H1 (cell line): ENCODE data around the gene GIMD1. TPM values are rescaled to one million over a fixed set of nuclear protein-coding genes. Genes with fewer than 3 reads are reported as not detected.
"Not testable (repeated sequence)": the region's sequence is repeated elsewhere in the genome, so short reads cannot be mapped to it uniquely, and the experiment has no call there.

Source experiments
- CTCF ChIA-PET: fragments of 300-600 bp; sonication (Branson Sonifier 250); formaldehyde crosslinking; loops from one replicate; lab custom pipeline; 2021; ENCODE audit not compliant: partially characterized antibody; lab: Charles Lee
- POLR2A ChIA-PET: fragments of 300-600 bp; sonication (Branson Sonifier 250); formaldehyde crosslinking; loops from one replicate; lab custom pipeline; 2021; ENCODE audit warnings: inconsistent platforms; ENCODE audit not compliant: partially characterized antibody; lab: Charles Lee
- DNase-seq, 2 experiments: peaks; one replicate each; pipeline versions ENCODE4 v3.0.0 to v3.0.0-alpha.2; 2010 to 2022; ENCODE audit warnings: low spot score in 2 of 2, low read depth in 1 of 2, mixed read lengths in 1 of 2
- FAIRE-seq: peaks from 2 replicates; lab custom pipeline; 2011; peaks lifted over from hg19 to GRCh38; lab: Jason Lieb, UNC
- H2AFZ ChIP-seq: 2 replicates; pipeline ENCODE4 v1.8.1; 2012; ENCODE audit warnings: low read length, inconsistent platforms
- H2AK5ac ChIP-seq: 2 replicates; pipeline ENCODE4 v1.6.1; 2013; ENCODE audit warnings: low read depth, low read length
- H2BK120ac ChIP-seq: replicated peaks from 2 replicates; pipeline ENCODE3; 2013; ENCODE audit warnings: low read depth, low read length, inconsistent platforms
- H2BK12ac ChIP-seq: 2 replicates; pipeline ENCODE4 v1.6.1; 2013; ENCODE audit warnings: low read depth, low read length
- H2BK15ac ChIP-seq: 2 replicates; pipeline ENCODE4 v1.6.1; 2013; ENCODE audit warnings: low read length
- H2BK20ac ChIP-seq: 2 replicates; pipeline ENCODE4 v1.6.1; 2013; ENCODE audit warnings: low read length
- H2BK5ac ChIP-seq: 2 replicates; pipeline ENCODE4 v1.6.1; 2013; ENCODE audit warnings: low read depth, low read length
- H3K14ac ChIP-seq: 2 replicates; pipeline ENCODE4 v1.6.1; 2013; ENCODE audit warnings: inconsistent platforms; ENCODE audit not compliant: insufficient read length
- H3K18ac ChIP-seq: 2 replicates; pipeline ENCODE4 v1.6.1; 2013; ENCODE audit warnings: low read length; ENCODE audit errors: extremely low read depth
- H3K23ac ChIP-seq: 2 replicates; pipeline ENCODE4 v1.6.1; 2013; ENCODE audit warnings: inconsistent platforms; ENCODE audit not compliant: insufficient read length
- H3K23me2 ChIP-seq: 2 replicates; pipeline ENCODE4 v1.6.1; 2013; ENCODE audit warnings: low read depth, low read length
- H3K27ac ChIP-seq: 2 replicates; pipeline ENCODE4 v1.6.1; 2011; ENCODE audit warnings: low read depth, low read length, inconsistent platforms
- H3K27me3 ChIP-seq, 4 experiments: replicated peaks in 1 of 4; 1 replicate in 1 of 4; 2 replicates in 3 of 4; pipeline versions ENCODE4 v1.6.1 to v1.8.1; 2011 to 2013; ENCODE audit warnings: low read length in 3 of 4, mild to moderate bottlenecking in 3 of 4, inconsistent platforms in 2 of 4, mixed read lengths in 2 of 4, moderate library complexity in 1 of 4; ENCODE audit not compliant: control insufficient read depth in 3 of 4, insufficient read depth in 3 of 4; ENCODE audit errors: extremely low read depth in 1 of 4
- H3K36me3 ChIP-seq, 4 experiments: 2 replicates each; pipeline versions ENCODE4 v1.6.1 to v1.8.1; 2011 to 2013; ENCODE audit warnings: mild to moderate bottlenecking in 4 of 4, low read length in 3 of 4, moderate library complexity in 2 of 4, control low read depth in 1 of 4, inconsistent platforms in 1 of 4; ENCODE audit not compliant: insufficient read depth in 4 of 4, control insufficient read depth in 2 of 4
- H3K4ac ChIP-seq: replicated peaks from 2 replicates; pipeline ENCODE3; 2013; ENCODE audit warnings: low read length, low read depth, mixed read lengths, inconsistent platforms; ENCODE audit not compliant: insufficient read length
- H3K4me1 ChIP-seq, 4 experiments: replicated peaks in 1 of 4; 1 replicate in 1 of 4; 2 replicates in 3 of 4; pipeline versions ENCODE4 v1.6.1 to v1.8.1; 2011 to 2013; ENCODE audit warnings: low read length in 3 of 4, inconsistent platforms in 2 of 4, mixed read lengths in 1 of 4; ENCODE audit not compliant: insufficient read depth in 4 of 4, control insufficient read depth in 3 of 4
- H3K4me2 ChIP-seq, 2 experiments: 2 replicates each; pipeline versions ENCODE4 v1.6.1 to v1.8.1; 2011 to 2013; ENCODE audit warnings: low read depth in 2 of 2, low read length in 2 of 2, control low read depth in 1 of 2, inconsistent platforms in 1 of 2, mild to moderate bottlenecking in 1 of 2; ENCODE audit not compliant: insufficient read depth in 1 of 2
- H3K4me3 ChIP-seq, 4 experiments: fragments of 200-600, 300-600 bp in 1 of 4; sonication (generic), shearing (Covaris generic), sonication (Bioruptor Twin) in 1 of 4; 2 replicates each; pipeline versions ENCODE4 v1.5.1 to v1.8.1; 2011 to 2016; ENCODE audit warnings: low read length in 4 of 4, low read depth in 3 of 4, control low read depth in 2 of 4, inconsistent platforms in 2 of 4, mild to moderate bottlenecking in 2 of 4, mixed read lengths in 1 of 4, moderate library complexity in 1 of 4; ENCODE audit not compliant: insufficient read depth in 2 of 4; ENCODE audit errors: extremely low read depth in 1 of 4
- H3K56ac ChIP-seq: replicated peaks from 2 replicates; pipeline ENCODE3; 2013; ENCODE audit warnings: low read depth, mild to moderate bottlenecking, mixed read lengths, low read length, inconsistent platforms; ENCODE audit not compliant: insufficient read length
- H3K79me1 ChIP-seq: 2 replicates; pipeline ENCODE4 v1.6.1; 2013; ENCODE audit warnings: low read depth, low read length, control low read depth
- H3K79me2 ChIP-seq, 2 experiments: 2 replicates each; pipeline versions ENCODE4 v1.6.1 to v1.8.1; 2012 to 2013; ENCODE audit warnings: low read length in 2 of 2, mild to moderate bottlenecking in 2 of 2, inconsistent platforms in 1 of 2; ENCODE audit not compliant: insufficient read depth in 2 of 2, control insufficient read depth in 1 of 2
- H3K9ac ChIP-seq, 4 experiments: replicated peaks in 1 of 4; 1 replicate in 1 of 4; 2 replicates in 3 of 4; pipeline versions ENCODE4 v1.6.1 to v1.8.1; 2011 to 2013; ENCODE audit warnings: low read depth in 3 of 4, low read length in 3 of 4, control low read depth in 2 of 4, mild to moderate bottlenecking in 2 of 4, moderate library complexity in 2 of 4, inconsistent platforms in 1 of 4; ENCODE audit errors: extremely low read depth in 1 of 4
- H3K9me3 ChIP-seq, 2 experiments: 2 replicates each; pipeline versions ENCODE4 v1.6.1 to v1.8.1; 2012 to 2013; ENCODE audit warnings: mild to moderate bottlenecking in 2 of 2, moderate library complexity in 2 of 2, control low read depth in 1 of 2, inconsistent platforms in 1 of 2, low read depth in 1 of 2, low read length in 1 of 2, mixed read lengths in 1 of 2; ENCODE audit not compliant: insufficient read depth in 2 of 2
- H4K20me1 ChIP-seq, 2 experiments: replicated peaks in 1 of 2; 2 replicates each; pipeline versions ENCODE3 to v1.8.1; 2011 to 2013; ENCODE audit warnings: inconsistent platforms in 2 of 2, low read length in 2 of 2, mild to moderate bottlenecking in 1 of 2; ENCODE audit not compliant: insufficient read depth in 2 of 2, control insufficient read depth in 1 of 2
- H4K5ac ChIP-seq: 2 replicates; pipeline ENCODE4 v1.6.1; 2013; ENCODE audit warnings: low read length, low read depth, mixed read lengths, inconsistent platforms; ENCODE audit not compliant: insufficient read length
- H4K8ac ChIP-seq: 2 replicates; pipeline ENCODE4 v1.8.0; 2013; ENCODE audit warnings: mild to moderate bottlenecking, moderate library complexity, low read length, inconsistent platforms; ENCODE audit not compliant: insufficient read depth; ENCODE audit errors: extremely low read depth
- H4K91ac ChIP-seq: replicated peaks from 2 replicates; pipeline ENCODE3; 2013; ENCODE audit warnings: low read length, mixed read lengths, inconsistent platforms; ENCODE audit not compliant: insufficient read length
- POLR2A ChIP-seq, 2 experiments: IDR thresholded peaks; 1 replicate in 1 of 2; 2 replicates in 1 of 2; pipeline ENCODE4 v1.6.1; 2011; ENCODE audit warnings: low read depth in 2 of 2, low read length in 2 of 2, mild to moderate bottlenecking in 2 of 2; ENCODE audit errors: control extremely low read depth in 1 of 2
- SIRT6 ChIP-seq: IDR thresholded peaks from one replicate; pipeline ENCODE4 v1.7.1; 2012; ENCODE audit warnings: low read length, inconsistent platforms
- ZNF274 ChIP-seq: IDR thresholded peaks from 2 replicates; pipeline ENCODE4 v1.7.0; 2012; ENCODE audit warnings: low read length, borderline replicate concordance; ENCODE audit errors: extremely low read depth
- WGBS, 2 experiments: shearing (Covaris generic) in 1 of 2; methylation state at CpG; one replicate each; pipeline versions ENCODE4 v1.1.6 to v1.1.7; 2013 to 2015; ENCODE audit warnings: low lambda C conversion rate in 2 of 2, mixed read lengths in 2 of 2, inconsistent platforms in 1 of 2, low coverage in 1 of 2, missing lambda C conversion rate in 1 of 2; ENCODE audit not compliant: insufficient replicate concordance in 2 of 2, insufficient coverage in 1 of 2, insufficient read length in 1 of 2; ENCODE audit errors: extremely low coverage in 1 of 2, missing lambda C conversion rate in 1 of 2; 5-methylcytosine and 5-hydroxymethylcytosine counted together
- polyA plus RNA-seq, 7 experiments: library from polyadenylated mRNA; depleted of rRNA in 3 of 7; stranded (reverse) in 5 of 7; unstranded in 2 of 7; fragments of >200 nt in 5 of 7; fragments of 200-250 nt in 2 of 7; gene quantifications; 1 replicate in 5 of 7; 2 replicates in 1 of 7; 4 replicates in 1 of 7; pipeline versions ENCODE4 v1.2.1 to v1.2.3, GENCODE V29; 2011 to 2013; ENCODE audit warnings: missing spikeins in 2 of 7, mixed read lengths in 2 of 7
- total RNA-seq: library from RNA; stranded (reverse); fragmentation: NEBNext Ultra II Directional; extraction: Animal tissue kit (Norgen Biotek cat#: 25700); gene quantifications from 2 replicates; pipeline ENCODE4 v1.2.1, GENCODE V29; 2021

GIMD1 gene
- total and polyA plus RNA-seq, 2 of the 8 experiments (the other 6 are each of a cell fraction or from before 2014, with no cell fraction given) = not detected

GRCh38 chr4:106323119-106323518 lies 45.5 kb downstream of the GIMD1 start:
- H3K56ac ChIP-seq = no peak overlapping the region
- H3K4ac ChIP-seq = no peak overlapping the region
- H3K23me2 ChIP-seq = no peaks in the 10 kb centered on the region; the same call in 1 of the 2 replicates
- H4K20me1 ChIP-seq = peaks cover 0 to 2% of the 10 kb centered on the region in 2 experiments
- ChIA-PET CTCF (no interaction called here), POLR2A (no interaction called here)
- peaks cover 0 to 10% of the 10 kb centered on the region in 2 experiments; a peak in 1 of 4 replicates for H3K9me3 ChIP-seq
- H3K27ac ChIP-seq = no peak overlapping the region
- FAIRE-seq = no peak
- no peak overlapping the region for H3K9ac ChIP-seq
- TF ChIP-seq SIRT6 (no peak), POLR2A (IDR thresholded peaks at IDR 0.05; ENCODE audit: control extremely low read depth in 1 of 2, low read depth in 2 of 2, low read length in 2 of 2) (no peak), ZNF274 (no peak)
- H3K4me2 ChIP-seq = no peak overlapping the region
- no peak overlapping the region for H2BK120ac ChIP-seq
- H3K4me1 ChIP-seq = no peaks in the 10 kb centered on the region
- no peaks in the 10 kb centered on the region for H3K27me3 ChIP-seq
- H3K36me3 ChIP-seq = peaks cover 0 to 30% (median 12%) of the 10 kb centered on the region in 4 experiments; a peak in 4 of 8 replicates
- no peak overlapping the region for H3K4me3 ChIP-seq
- no peak for DNase-seq
- no peak overlapping the region for H2AK5ac ChIP-seq
- H2AFZ ChIP-seq = no peak overlapping the region
- no peak overlapping the region for H3K23ac ChIP-seq
- H3K18ac ChIP-seq = no peak overlapping the region
- H2BK20ac ChIP-seq = no peak overlapping the region
- H2BK12ac ChIP-seq = no peak overlapping the region
- no peaks in the 10 kb centered on the region for H3K79me1 ChIP-seq
- no peak overlapping the region for H2BK15ac ChIP-seq
- H4K5ac ChIP-seq = no peak overlapping the region
- H3K14ac ChIP-seq = no peak overlapping the region
- no peak overlapping the region for H4K91ac ChIP-seq
- H3K79me2 ChIP-seq = peaks cover 0 to 20% of the 10 kb centered on the region in 2 experiments; a peak in 2 of 4 replicates
- H4K8ac ChIP-seq = no peak overlapping the region
- no peak overlapping the region for H2BK5ac ChIP-seq

GRCh38 chr4:106321814-106322213 lies 46.8 kb downstream of the GIMD1 start:
- H3K27me3 ChIP-seq, H2BK15ac ChIP-seq, H3K4me2 ChIP-seq, H2AFZ ChIP-seq, H2BK120ac ChIP-seq, H3K27ac ChIP-seq, H3K9ac ChIP-seq, H3K9me3 ChIP-seq, H3K4ac ChIP-seq, POLR2A ChIA-PET, H2AK5ac ChIP-seq, H3K14ac ChIP-seq, H2BK12ac ChIP-seq, DNase-seq, H4K8ac ChIP-seq, H3K23me2 ChIP-seq, H3K23ac ChIP-seq, H3K4me1 ChIP-seq, H2BK5ac ChIP-seq, H3K4me3 ChIP-seq, FAIRE-seq, H2BK20ac ChIP-seq, H4K91ac ChIP-seq, H3K18ac ChIP-seq, H3K79me1 ChIP-seq, H4K5ac ChIP-seq, H3K56ac ChIP-seq, CTCF ChIA-PET, H4K20me1 ChIP-seq: not testable (repeated sequence)
- WGBS, 2 experiments = 84% methylated on average over 6 of the region's 6 CpGs; no CpG with 5 or more reads in 1 of the 2 experiments
- peaks cover 0 to 21% (median 9%) of the 10 kb centered on the region in 4 experiments; a peak in 4 of 8 replicates for H3K36me3 ChIP-seq
- H3K79me2 ChIP-seq = peaks cover 4 to 33% of the 10 kb centered on the region in 2 experiments; a peak in 3 of 4 replicates
